Mucosa of gallbladder (tissue), 1 donor: ENCODE measurements around the gene SMARCA5. TPM values are rescaled to one million over a fixed set of nuclear protein-coding genes. Genes with fewer than 3 reads are reported as not detected.

Experiments
- total RNA-seq: library from RNA; stranded (reverse); gene quantifications from one replicate; pipeline ENCODE4 v1.2.1, GENCODE V29; 2021
- donor health status: DM: no; HTN: no; CAD: no.

The SMARCA5 gene
- total RNA-seq, 1 donor from 2014 or later, result 49.5 TPM

Other genes starting within 250 kb of the SMARCA5 start
- 47.9 TPM for gene GAB1, start 176.8 kb upstream of the SMARCA5 start, total RNA-seq
- 0.12 TPM for gene FREM3, start 187.0 kb downstream of the SMARCA5 start, total RNA-seq